SJSA1 (cell line): Measurements from ENCODE around the gene KRT86. TPM values are rescaled to one million over a fixed set of nuclear protein-coding genes. Genes with fewer than 3 reads are reported as not detected.
A peak's percentile ranks its signal among the peaks of the same experiment; 100 is the strongest.
"Not testable (repeated sequence)": the region's sequence is repeated elsewhere in the genome, so short reads cannot be mapped to it uniquely, and the experiment has no call there.

Source experiments
- DNase-seq, 2 experiments: peaks; one replicate each; pipeline ENCODE4 v3.0.0-alpha.2; 2015 to 2020; ENCODE audit warnings: low spot score in 2 of 2, low read depth in 1 of 2
- H3K27ac ChIP-seq: fragments of 250-450 bp; sonication (Bioruptor Pico); 2 replicates; pipeline ENCODE4 v1.5.1; 2020; ENCODE audit warnings: mild to moderate bottlenecking, moderate library complexity
- H3K27me3 ChIP-seq: fragments of 250-450 bp; sonication (Bioruptor Pico); replicated peaks from 2 replicates; pipeline ENCODE4 v1.5.1; 2020; ENCODE audit warnings: mild to moderate bottlenecking, moderate library complexity
- H3K36me3 ChIP-seq: fragments of 250-450 bp; sonication (Bioruptor Pico); 2 replicates; pipeline ENCODE4 v1.5.1; 2020; ENCODE audit warnings: mild to moderate bottlenecking
- H3K4me1 ChIP-seq: fragments of 250-450 bp; sonication (Bioruptor Pico); replicated peaks from 2 replicates; pipeline ENCODE4 v1.6.1; 2021; ENCODE audit warnings: mild to moderate bottlenecking
- H3K4me3 ChIP-seq: fragments of 250-450 bp; sonication (Bioruptor Pico); 2 replicates; pipeline ENCODE4 v1.5.1; 2020; ENCODE audit warnings: mild to moderate bottlenecking
- H3K9me3 ChIP-seq: fragments of 250-450 bp; sonication (Bioruptor Pico); replicated peaks from 2 replicates; pipeline ENCODE4 v1.5.1; 2020; ENCODE audit warnings: mild to moderate bottlenecking
- total RNA-seq: library from RNA; depleted of rRNA; stranded (reverse); fragments of >200 nt; shearing (Covaris generic); gene quantifications from 2 replicates; pipeline ENCODE4 v1.2.3, GENCODE V29; 2014

Gene KRT86
- total RNA-seq, 1 experiment from 2014 or later = 0.37 TPM

DNA sequence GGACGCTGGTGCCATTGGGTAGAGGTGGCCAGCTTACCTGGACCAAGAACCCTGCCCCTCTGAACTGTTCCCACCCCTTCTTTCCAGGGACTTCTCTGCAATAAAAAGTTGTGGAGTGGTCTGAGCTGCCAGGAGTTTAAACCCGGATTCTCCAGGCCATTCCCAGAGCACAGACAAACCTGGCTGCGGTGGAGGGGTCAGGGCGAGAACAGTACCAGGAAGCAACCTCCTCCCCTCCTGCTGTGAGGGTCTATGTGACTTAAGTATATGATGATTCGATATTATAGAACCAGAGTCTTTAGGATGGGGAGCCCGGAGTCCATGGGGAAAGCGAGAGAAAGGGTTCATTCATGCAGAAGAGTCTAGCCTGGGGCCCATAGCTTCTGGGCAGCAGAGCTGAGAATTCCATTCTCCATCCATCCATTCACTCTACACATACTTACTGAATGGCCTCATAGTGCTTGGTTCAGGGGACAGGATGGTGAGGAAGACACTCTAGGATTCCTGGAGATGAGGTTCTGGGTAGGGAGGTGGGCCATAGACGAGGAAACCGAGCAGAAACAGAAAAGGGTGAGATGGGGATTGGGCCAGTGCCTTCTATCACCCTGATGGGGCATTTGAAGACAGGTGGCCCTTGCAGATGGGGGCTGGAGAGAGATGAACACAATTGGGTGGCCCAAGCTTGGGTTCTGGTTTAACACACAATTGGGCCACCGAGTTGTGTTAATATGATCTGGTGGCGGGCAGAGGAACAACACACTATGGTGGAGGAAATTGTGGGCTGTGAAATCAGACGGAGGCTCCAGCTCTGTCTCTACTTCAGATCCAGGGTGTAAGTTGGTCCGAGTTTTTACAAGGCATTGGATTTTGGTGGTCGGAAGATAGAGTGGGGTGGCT, 5.2 kb downstream of the KRT86 start:
- Histone ChIP-seq H3K36me3 (no peaks in the 10 kb centered on the region), H3K27ac (peak overlapping the region; percentile 100), H3K27me3 (no peaks in the 10 kb centered on the region), H3K4me1 (peaks cover 46% of the 10 kb centered on the region), H3K9me3 (no peaks in the 10 kb centered on the region), H3K4me3 (no peak overlapping the region)
- DNase-seq = no peak

GRCh38 chr12:52280319-52280795, 5.9 kb downstream of the KRT86 start:
- H3K9me3 ChIP-seq = no peaks in the 10 kb centered on the region
- peak overlapping the region; percentile 100 for H3K27ac ChIP-seq
- peak; percentile 93 to 97 for DNase-seq
- peaks cover 49% of the 10 kb centered on the region for H3K4me1 ChIP-seq
- H3K36me3 ChIP-seq = no peaks in the 10 kb centered on the region
- no peak overlapping the region for H3K4me3 ChIP-seq
- H3K27me3 ChIP-seq = no peaks in the 10 kb centered on the region

- Histone ChIP-seq H3K27ac (peak overlapping the region; percentile 100), H3K4me1 (peaks cover 54% of the 10 kb centered on the region), H3K27me3 (no peaks in the 10 kb centered on the region), H3K36me3 (no peaks in the 10 kb centered on the region), H3K4me3 (no peak overlapping the region), H3K9me3 (no peaks in the 10 kb centered on the region)
- peak; percentile 97 for DNase-seq
Observed at GRCh38 chr12:52280796-52281560, 6.5 kb downstream of the KRT86 start.

GRCh38 chr12:52284562-52285171, 10.2 kb downstream of the KRT86 start:
- H3K27me3 ChIP-seq = no peaks in the 10 kb centered on the region
- no peaks in the 10 kb centered on the region for H3K36me3 ChIP-seq
- no peak overlapping the region for H3K27ac ChIP-seq
- peaks cover 44% of the 10 kb centered on the region for H3K4me1 ChIP-seq
- DNase-seq = no peak
- H3K9me3 ChIP-seq = no peaks in the 10 kb centered on the region
- H3K4me3 ChIP-seq = no peak overlapping the region

DNA sequence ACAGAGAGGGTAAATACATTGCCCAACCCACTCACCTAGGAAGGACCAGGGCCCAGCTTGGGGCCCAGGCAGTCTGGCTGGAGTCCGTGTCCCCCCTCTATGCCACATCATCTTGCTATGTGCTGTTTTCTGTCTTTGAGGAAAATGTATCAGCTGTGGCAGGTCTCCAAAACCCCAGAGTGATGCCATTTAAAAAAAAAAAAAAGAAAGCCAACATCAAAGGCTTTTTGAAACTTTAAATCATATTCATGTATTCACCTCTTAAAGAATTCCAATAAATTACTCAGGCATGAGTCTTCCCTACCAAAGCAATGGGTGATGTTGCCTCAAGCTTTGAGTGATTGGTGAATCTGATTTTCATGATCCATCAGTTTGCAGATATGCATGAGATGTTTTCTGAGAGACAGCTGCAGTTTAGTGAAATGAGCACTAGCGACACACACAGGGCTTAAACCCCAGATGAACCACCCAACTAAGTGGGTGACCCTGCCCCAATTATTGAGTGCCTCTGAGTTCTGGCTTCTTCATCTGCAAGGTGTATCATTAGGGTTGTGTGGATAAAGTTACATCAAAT, 10.8 kb downstream of the KRT86 start:
- no peak for DNase-seq
- Histone ChIP-seq H3K36me3 (no peaks in the 10 kb centered on the region), H3K27me3 (no peaks in the 10 kb centered on the region), H3K27ac (no peak overlapping the region), H3K9me3 (no peaks in the 10 kb centered on the region), H3K4me1 (peaks cover 38% of the 10 kb centered on the region), H3K4me3 (no peak overlapping the region)

DNA sequence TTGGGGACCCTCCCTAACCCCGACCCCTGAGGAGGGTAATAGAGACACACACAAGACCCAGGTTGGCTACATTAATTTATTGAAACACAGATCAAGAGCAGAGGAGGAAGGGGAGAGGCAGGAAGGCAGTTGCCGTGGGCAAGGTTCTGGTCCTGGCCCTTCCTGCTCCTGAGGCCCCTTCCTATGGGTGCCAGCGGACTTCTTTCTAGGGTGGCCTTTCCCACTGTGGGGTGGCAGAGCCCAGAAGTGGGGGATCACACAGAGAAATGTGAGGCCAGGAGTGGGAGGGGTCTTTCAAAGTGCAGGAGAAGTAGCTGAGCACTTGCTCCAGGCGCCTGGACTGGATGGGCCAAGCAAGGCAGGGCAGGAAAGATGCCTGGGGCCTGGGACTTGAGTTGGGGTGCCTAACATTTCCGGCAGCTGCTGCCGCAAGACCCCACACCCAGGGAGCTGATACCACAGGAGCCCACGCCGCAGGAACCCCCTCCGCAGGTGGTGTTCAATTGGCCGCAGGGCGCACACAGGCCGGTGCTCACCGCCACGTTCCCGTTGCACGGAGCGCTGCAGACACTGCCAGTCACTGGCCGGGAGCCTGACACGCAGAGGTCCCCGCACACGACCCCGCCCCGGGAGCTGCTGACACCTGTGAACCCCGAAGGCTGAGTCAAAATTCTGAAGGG, 11.5 kb downstream of the KRT86 start:
- Histone ChIP-seq H3K27ac (no peak overlapping the region), H3K4me1 (peaks cover 31% of the 10 kb centered on the region), H3K4me3 (no peak overlapping the region), H3K36me3 (no peaks in the 10 kb centered on the region), H3K27me3 (no peaks in the 10 kb centered on the region), H3K9me3 (no peaks in the 10 kb centered on the region)
- DNase-seq = no peak

DNA sequence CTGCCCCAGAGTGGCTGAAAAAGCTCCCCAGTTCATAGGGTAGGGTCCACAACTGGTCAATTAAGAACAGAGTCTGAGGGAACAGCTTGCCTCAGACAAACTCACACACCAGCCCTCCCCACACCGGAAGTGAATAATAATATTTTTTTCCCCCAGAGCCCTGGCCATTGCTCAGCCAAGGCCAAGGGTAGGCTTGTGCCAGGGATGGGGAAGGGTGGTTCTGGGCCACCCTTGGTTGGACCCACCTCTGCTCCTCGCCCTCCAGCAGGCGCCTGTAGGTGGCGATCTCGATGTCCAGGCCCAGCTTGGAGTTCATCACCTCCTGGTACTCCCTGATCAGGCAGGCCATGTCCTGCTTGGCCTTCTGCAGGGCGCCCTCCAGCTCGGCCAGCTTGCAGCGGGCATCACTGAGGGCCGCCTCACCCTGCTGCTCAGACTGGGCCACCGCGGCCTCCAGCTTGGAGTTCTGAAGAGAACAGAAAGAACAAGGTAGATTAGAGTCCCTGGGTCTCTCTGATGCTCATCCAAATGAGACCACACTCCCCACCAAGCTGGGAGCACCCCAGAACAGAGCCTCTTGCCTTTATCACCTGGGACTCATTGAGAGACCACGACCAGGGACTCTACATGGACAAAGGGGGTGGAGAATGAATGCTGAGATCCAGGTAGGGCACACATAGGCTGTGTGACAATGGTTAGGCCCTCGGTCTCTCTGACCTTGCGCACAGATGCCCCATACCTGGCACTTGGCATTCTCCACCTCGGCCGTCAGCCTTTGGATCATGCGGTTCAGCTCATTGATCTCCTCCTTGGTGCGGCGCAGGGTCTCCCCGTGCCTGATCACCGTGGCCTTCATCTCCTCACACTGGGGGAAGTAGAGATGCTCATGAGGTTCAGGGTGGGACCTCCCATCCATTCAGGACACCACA, 12.7 kb downstream of the KRT86 start:
- H3K4me3 ChIP-seq, H3K27me3 ChIP-seq, H3K9me3 ChIP-seq, H3K27ac ChIP-seq, H3K36me3 ChIP-seq, DNase-seq: not testable (repeated sequence)
- H3K4me1 ChIP-seq = peaks cover 19% of the 10 kb centered on the region

GRCh38 chr12:52287816-52288805, 13.7 kb downstream of the KRT86 start:
- not testable (repeated sequence) for H3K4me3 ChIP-seq, H3K36me3 ChIP-seq, H3K9me3 ChIP-seq, DNase-seq, H3K27ac ChIP-seq, H3K27me3 ChIP-seq
- peaks cover 13% of the 10 kb centered on the region for H3K4me1 ChIP-seq

DNA sequence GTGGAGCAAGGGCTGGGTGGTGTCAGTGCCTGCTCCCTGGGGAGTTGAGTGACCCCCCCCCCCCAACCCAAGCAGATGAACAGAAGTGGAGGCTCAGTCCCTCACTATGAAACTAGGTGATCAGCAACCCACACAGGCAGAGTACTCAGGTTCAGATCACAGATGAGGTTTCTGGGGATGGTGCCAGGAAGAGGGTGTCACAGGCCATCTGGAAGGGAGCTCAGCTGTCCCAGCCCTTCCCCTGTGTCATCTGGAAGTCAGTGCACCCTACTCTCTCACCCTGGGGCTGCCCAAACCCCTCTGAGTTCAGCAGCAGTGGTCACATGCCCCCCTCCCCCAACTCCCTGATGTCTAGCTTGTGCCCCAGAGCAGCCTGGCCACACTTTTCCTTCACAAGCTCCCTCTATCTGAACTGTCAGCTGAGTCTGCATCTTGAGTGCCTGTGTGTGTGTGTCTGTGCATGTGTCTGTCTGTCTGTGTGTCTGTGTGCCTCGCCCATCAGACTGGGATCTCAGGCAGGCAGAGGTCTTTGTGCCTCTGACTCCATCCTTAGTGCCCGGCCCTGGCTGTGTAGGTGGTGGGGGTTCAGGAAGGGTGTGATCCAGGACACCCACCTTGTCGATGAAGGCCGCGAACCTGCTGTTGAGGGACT, 16.2 kb downstream of the KRT86 start:
- H3K9me3 ChIP-seq, DNase-seq, H3K4me3 ChIP-seq, H3K27me3 ChIP-seq, H3K36me3 ChIP-seq, H3K4me1 ChIP-seq, H3K27ac ChIP-seq: not testable (repeated sequence)

GRCh38 chr12:52291267-52291935, 17.0 kb downstream of the KRT86 start, which contains the start of gene KRT81:
Gene KRT81, minus strand, starts transcription at chr12:52291534. Its CDS starts 69 bp downstream, at chr12:52291465.
- Histone ChIP-seq H3K9me3 (no peaks in the 10 kb centered on the region), H3K27me3 (no peaks in the 10 kb centered on the region), H3K36me3 (no peaks in the 10 kb centered on the region), H3K4me1 (peaks cover 3% of the 10 kb centered on the region; the same call in 1 of the 2 replicates), H3K27ac (no peak within 1 kb of the TSS), H3K4me3 (no peak within 1 kb of the TSS)
- DNase-seq = no peak

DNA sequence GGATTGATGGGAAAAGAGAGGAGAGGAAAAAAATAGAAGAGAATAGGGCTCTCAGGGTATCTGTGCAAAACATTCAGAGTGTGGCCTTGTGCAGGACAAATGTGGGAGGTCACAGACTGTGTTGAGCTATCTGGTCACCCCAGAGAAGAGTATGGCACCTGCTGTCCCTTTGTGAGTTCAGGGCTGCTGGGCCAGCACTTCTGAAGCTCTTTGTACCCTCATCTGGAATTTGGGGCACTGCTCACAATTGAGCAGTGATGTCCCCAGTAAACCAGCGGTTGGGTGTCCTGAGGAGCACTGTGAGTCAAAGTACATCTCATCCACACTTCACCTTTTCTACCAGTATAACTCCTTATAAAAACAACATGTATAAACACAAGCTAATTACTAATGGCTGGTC, 19.5 kb downstream of the KRT86 start:
- DNase-seq = no peak
- H3K36me3 ChIP-seq = no peaks in the 10 kb centered on the region
- H3K4me3 ChIP-seq = no peak overlapping the region
- H3K9me3 ChIP-seq = no peaks in the 10 kb centered on the region
- H3K27me3 ChIP-seq = no peaks in the 10 kb centered on the region; the same call in 1 of the 2 replicates
- H3K4me1 ChIP-seq = no peaks in the 10 kb centered on the region
- no peak overlapping the region for H3K27ac ChIP-seq
